Muscle layer of colon (tissue), 2 donors: ENCODE data around the gene C2CD2.

Source experiments
- H3K27ac ChIP-seq: one replicate; pipeline ENCODE4 v1.7.0; 2013; ENCODE audit warnings: low read depth, mild to moderate bottlenecking, low read length, moderate library complexity
- H3K27me3 ChIP-seq, 2 donors: one replicate each; pipeline ENCODE4 v1.7.0; 2013; ENCODE audit warnings: low read length in 2 of 2, mild to moderate bottlenecking in 2 of 2; ENCODE audit not compliant: insufficient read depth in 2 of 2, control insufficient read depth in 1 of 2
- H3K36me3 ChIP-seq: one replicate; pipeline ENCODE4 v1.7.0; 2013; ENCODE audit warnings: mild to moderate bottlenecking, low read length; ENCODE audit not compliant: insufficient read depth
- H3K4me1 ChIP-seq: one replicate; pipeline ENCODE4 v1.7.0; 2013; ENCODE audit warnings: mild to moderate bottlenecking, low read length; ENCODE audit not compliant: insufficient read depth
- H3K4me3 ChIP-seq, 2 donors: one replicate each; pipeline ENCODE4 v1.7.0; 2013; ENCODE audit warnings: low read length in 2 of 2, low read depth in 1 of 2, mild to moderate bottlenecking in 1 of 2, moderate library complexity in 1 of 2
- H3K9ac ChIP-seq: one replicate; pipeline ENCODE4 v1.7.0; 2013; ENCODE audit warnings: low read length
- H3K9me3 ChIP-seq: one replicate; pipeline ENCODE4 v1.7.0; 2013; ENCODE audit warnings: mild to moderate bottlenecking, low read length
- donor health status: abdominal sarcoma.
- donor health status: Adenocarcinoma of cecum.

Gene C2CD2

GRCh38 chr21:41845310-41846032 lies 108.3 kb downstream of the C2CD2 start:
- H3K36me3 ChIP-seq = no peaks in the 10 kb centered on the region
- H3K27ac ChIP-seq = no peak overlapping the region
- H3K9ac ChIP-seq = no peak overlapping the region
- no peaks in the 10 kb centered on the region for H3K9me3 ChIP-seq
- no peaks in the 10 kb centered on the region for H3K4me1 ChIP-seq
- H3K4me3 ChIP-seq = no peak overlapping the region
- H3K27me3 ChIP-seq = no peaks in the 10 kb centered on the region

GRCh38 chr21:41843584-41843983 lies 110.2 kb downstream of the C2CD2 start:
- H3K27me3 ChIP-seq = no peaks in the 10 kb centered on the region
- no peaks in the 10 kb centered on the region for H3K36me3 ChIP-seq
- H3K27ac ChIP-seq = no peak overlapping the region
- no peak overlapping the region for H3K9ac ChIP-seq
- H3K4me3 ChIP-seq = no peak overlapping the region
- no peaks in the 10 kb centered on the region for H3K4me1 ChIP-seq
- no peaks in the 10 kb centered on the region for H3K9me3 ChIP-seq

- H3K4me3 ChIP-seq = no peak overlapping the region
- H3K27me3 ChIP-seq = no peaks in the 10 kb centered on the region
- H3K36me3 ChIP-seq = no peaks in the 10 kb centered on the region
- H3K27ac ChIP-seq = no peak overlapping the region
- no peaks in the 10 kb centered on the region for H3K4me1 ChIP-seq
- H3K9me3 ChIP-seq = no peaks in the 10 kb centered on the region
- H3K9ac ChIP-seq = no peak overlapping the region
Observed at GRCh38 chr21:41840880-41841279, 112.9 kb downstream of the C2CD2 start.

DNA sequence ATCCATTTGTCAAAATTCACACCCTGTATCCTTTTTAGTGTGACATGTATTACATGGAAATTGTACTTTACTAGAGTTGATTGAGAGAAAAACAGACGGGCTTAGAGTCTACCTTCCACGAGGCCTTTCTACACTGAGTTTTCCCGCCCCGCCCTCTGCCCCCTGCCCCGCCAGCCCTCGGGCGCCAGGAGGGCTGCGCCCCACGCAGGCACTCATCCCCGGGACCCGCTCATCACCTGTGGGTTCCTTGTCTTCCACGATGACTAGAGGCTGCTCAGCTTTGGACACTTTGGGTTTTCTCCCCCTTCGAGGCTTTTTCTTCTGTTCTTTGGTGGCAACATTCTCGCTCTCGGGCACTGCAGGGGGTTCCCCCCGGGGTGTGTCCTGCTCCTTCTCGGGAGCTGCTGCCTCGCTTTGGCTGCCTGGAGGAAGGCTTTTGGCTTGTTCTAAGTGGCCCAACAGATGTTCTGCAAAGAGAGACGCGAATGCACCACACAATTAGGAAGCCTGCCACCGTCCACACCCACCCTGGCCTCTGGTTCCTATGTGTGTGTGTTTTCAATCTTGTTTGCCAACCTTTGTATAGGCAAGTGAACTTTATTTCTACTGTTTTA lies 114.3 kb downstream of the C2CD2 start:
- Histone ChIP-seq H3K9me3 (no peaks in the 10 kb centered on the region), H3K27me3 (no peaks in the 10 kb centered on the region), H3K4me3 (no peak overlapping the region), H3K36me3 (peaks cover 5% of the 10 kb centered on the region), H3K9ac (no peak overlapping the region), H3K4me1 (no peaks in the 10 kb centered on the region), H3K27ac (no peak overlapping the region)

DNA sequence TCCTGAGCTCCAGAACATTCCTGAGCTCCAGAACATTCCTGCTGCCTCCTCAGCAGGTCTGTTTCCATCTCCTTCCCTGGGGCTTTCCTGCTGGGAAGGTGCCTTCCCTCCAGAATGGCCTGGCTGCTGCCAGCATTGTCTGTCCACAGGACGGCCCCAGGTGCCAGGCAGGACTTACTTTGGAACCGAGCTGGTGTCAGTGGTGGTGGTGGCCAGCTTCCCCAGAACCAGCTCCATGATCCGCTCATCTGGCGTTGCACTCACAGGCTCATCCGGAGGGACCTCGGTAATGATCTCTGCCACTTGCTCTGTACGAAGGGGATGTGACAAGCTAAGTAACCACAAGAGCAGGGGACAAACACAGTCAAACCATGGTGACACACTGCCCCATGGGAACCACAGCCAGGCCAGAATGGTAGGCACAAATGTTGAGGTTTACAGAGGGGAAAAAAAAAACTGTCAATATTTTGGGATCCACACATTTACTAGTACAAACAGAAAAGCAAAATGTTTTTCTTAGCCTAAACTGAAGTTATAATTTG lies 116.0 kb downstream of the C2CD2 start:
- Histone ChIP-seq H3K4me1 (no peaks in the 10 kb centered on the region), H3K27me3 (no peaks in the 10 kb centered on the region), H3K36me3 (peaks cover 5% of the 10 kb centered on the region), H3K27ac (no peak overlapping the region), H3K9ac (no peak overlapping the region), H3K4me3 (no peak overlapping the region), H3K9me3 (no peaks in the 10 kb centered on the region)

- no peaks in the 10 kb centered on the region for H3K9me3 ChIP-seq
- H3K9ac ChIP-seq = no peak overlapping the region
- H3K36me3 ChIP-seq = peaks cover 5% of the 10 kb centered on the region
- H3K27me3 ChIP-seq = no peaks in the 10 kb centered on the region
- no peak overlapping the region for H3K4me3 ChIP-seq
- no peak overlapping the region for H3K27ac ChIP-seq
- H3K4me1 ChIP-seq = no peaks in the 10 kb centered on the region
Observed at GRCh38 chr21:41836166-41837015, 117.4 kb downstream of the C2CD2 start.

DNA sequence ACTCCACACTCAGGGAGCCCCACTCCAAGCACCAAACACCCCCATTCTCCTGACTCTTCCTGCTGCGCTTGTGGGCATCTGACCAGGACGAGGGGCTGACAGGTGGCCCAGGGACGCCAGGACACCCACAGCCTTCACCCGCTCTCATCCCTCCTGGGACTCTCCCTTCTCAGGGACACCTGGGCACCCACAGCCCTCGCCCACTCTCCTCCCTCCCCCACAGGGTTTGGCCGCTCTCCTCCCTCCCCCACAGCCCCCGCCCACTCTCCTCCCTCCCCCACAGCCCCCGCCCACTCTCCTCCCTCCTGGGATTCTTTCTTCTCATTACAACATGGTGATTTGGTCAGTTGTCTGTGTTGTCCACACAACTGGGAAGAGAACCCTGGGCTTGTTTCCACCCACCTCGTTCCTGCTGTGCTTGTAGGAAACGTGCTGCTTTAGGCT lies 118.1 kb downstream of the C2CD2 start:
- Histone ChIP-seq H3K36me3 (peaks cover 5% of the 10 kb centered on the region), H3K27ac (no peak overlapping the region), H3K4me1 (no peaks in the 10 kb centered on the region), H3K9ac (no peak overlapping the region), H3K9me3 (no peaks in the 10 kb centered on the region), H3K27me3 (no peaks in the 10 kb centered on the region), H3K4me3 (no peak overlapping the region)
